Astrocyte of the spinal cord (primary cell): ENCODE data around the gene METRNL.

ENCODE experiments used
- DNase-seq: peaks from one replicate; pipeline ENCODE4 v3.0.0; 2011; ENCODE audit warnings: low read depth, low spot score
- H3K4me3 ChIP-seq: 2 replicates; pipeline ENCODE4 v1.5.1; 2011; ENCODE audit warnings: low read depth, mild to moderate bottlenecking, low read length, moderate library complexity
- CTCF ChIP-seq: IDR thresholded peaks from 2 replicates; pipeline ENCODE4 v1.5.1; 2012; ENCODE audit warnings: low read depth, mild to moderate bottlenecking, low read length, inconsistent platforms
- in situ Hi-C: cut with HindIII; loops from 2 replicates; pipeline ENCODE4 v1.10.0; 2017; ENCODE audit warnings: low sequenced_read_pairs

METRNL gene

GRCh38 chr17:83109386-83109785 lies 30.0 kb downstream of the METRNL start:
- no peak overlapping the region for H3K4me3 ChIP-seq
- TF ChIP-seq CTCF, result no peak
- no peak for DNase-seq
- in situ Hi-C loops, result no loop called here

- in situ Hi-C loops, result no loop called here
- DNase-seq, result peak; percentile 93
- no peak overlapping the region for H3K4me3 ChIP-seq
- no peak for TF ChIP-seq CTCF
Measured at GRCh38 chr17:83109793-83110645, 30.6 kb downstream of the METRNL start.

- in situ Hi-C loops, result no loop called here
- no peak for DNase-seq
- H3K4me3 ChIP-seq, result no peak overlapping the region
- no peak for TF ChIP-seq CTCF
Measured at GRCh38 chr17:83110735-83111134, 31.3 kb downstream of the METRNL start.

- no peak for DNase-seq
- in situ Hi-C loops, result no loop called here
- no peak overlapping the region for H3K4me3 ChIP-seq
- TF ChIP-seq CTCF, result no peak
Measured at GRCh38 chr17:83111516-83112282, 32.3 kb downstream of the METRNL start.

GRCh38 chr17:83113381-83113780 lies 34.0 kb downstream of the METRNL start:
- TF ChIP-seq CTCF, result no peak
- no peak for DNase-seq
- no peak overlapping the region for H3K4me3 ChIP-seq
- in situ Hi-C loops, result no loop called here

- in situ Hi-C loops, result no loop called here
- H3K4me3 ChIP-seq, result no peak overlapping the region
- TF ChIP-seq CTCF, result no peak
- no peak for DNase-seq
Measured at GRCh38 chr17:83113792-83114191, 34.4 kb downstream of the METRNL start.
